HG03520 (cell line): ENCODE measurements around the gene CDC123.
"Not testable (repeated sequence)": the region's sequence is repeated elsewhere in the genome, so short reads cannot be mapped to it uniquely, and the experiment has no call there.

Source experiments
- ATAC-seq: cut with Tn5 transposase; IDR thresholded peaks from one replicate; pipeline ENCODE4 v1.9.1; 2021; ENCODE audit warnings: mild to moderate bottlenecking, moderate library complexity; ENCODE audit not compliant: unreplicated experiment

CDC123 gene

DNA sequence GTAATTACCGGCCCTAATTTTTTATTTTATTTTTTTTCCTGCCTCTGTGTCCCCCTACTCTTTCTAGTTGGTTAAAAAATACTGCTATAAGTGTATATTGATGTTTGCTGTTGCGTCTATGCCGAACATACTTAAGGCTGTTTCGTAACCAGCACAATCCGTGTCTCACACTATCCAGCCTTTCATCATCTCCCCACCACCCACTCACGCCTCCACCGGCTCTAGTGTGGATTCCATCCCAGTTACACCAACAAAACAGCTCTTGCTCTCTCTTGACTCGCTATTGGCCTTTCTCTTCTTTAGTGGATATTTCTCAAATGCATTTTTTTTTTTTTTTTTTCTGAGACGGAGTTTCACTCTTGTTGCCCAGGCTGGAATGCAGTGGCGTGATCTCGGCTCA is 83.3 kb downstream of the CDC123 start:
- no peak for ATAC-seq

DNA sequence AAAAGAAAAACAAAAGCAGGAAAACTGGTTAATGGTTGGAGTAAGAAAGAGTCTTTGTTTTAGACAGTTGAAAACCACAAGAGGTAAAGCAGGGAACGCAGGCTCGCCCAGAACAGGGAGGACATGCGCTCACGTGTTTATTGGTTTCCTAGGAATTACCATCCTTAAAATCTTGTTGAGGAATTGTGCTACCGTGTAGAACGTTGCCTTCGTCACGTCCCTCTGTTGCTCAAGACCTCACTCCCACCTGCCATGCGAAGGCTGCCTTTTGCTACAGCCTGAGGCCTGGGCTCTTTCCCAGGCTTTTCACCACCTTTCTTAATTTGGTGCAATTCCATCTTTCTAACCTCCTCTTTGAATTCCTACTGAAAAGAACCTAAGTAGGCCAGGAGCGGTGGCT is 91.8 kb downstream of the CDC123 start:
- no peak for ATAC-seq

DNA sequence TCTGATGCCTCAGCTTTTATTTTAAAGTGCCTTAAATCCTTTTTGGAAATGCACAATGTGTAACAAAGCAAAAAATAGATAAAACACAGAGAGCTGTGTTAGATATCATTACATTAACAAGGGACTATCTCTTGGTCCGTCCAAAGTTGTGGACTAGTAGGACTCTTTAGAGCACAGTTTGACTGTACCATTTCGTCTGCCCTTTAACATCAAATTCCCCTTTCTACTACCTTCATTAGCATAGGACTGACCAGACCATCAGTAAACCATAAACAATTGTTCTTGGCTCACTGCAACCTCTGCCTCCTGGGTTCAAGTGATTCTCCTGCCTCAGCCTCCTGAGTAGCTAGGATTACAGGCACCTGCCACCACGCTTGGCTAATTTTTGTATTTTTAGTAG is 101.8 kb downstream of the CDC123 start:
- not testable (repeated sequence) for ATAC-seq

DNA sequence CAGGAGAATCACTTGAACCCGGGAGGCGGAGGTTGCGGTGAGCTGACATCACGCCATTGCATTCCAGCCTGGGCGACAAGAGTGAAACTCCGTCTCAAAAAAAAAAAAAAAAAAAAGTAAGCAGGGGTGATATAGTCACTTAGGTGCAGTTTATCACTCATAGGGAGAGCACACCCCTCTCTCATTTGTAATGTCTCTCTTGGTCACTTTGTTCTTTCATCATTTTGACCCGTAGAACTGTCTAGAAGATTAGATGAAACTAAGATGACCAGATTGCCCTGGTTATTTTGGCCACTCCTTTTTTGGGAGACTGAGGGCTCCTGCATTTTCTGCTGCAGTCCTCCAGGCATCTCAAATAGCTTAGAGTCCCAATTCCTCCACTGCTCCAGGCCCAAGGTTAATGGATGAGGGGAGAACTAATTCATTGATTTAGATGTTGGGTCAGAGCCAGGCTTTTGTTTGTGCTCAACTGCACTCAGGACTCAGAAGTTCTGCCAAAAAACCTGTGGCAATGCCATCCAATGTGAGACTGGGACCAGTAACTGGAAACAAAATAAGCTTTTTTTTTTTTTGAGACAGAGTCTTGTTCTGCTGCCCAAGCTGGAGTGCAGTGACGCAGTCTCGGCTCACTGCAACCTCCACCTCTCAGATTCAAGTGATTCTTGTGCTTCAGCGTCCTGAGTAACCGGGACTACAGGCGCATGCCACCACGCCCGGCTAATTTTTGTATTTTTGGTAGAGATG is 103.4 kb downstream of the CDC123 start:
- no peak for ATAC-seq
